ENCODE data around the gene CFAP65.

The CFAP65 gene

GRCh38 chr2:218953366-218953954, 87.9 kb downstream of the CFAP65 start:
- in situ Hi-C loops (cut with HindIII; ENCODE audit: low sequenced_read_pairs), result no loop called here

Data from endothelial cell of hepatic sinusoid (primary cell).